ENCODE data around the gene TMEM258. TPM values are rescaled to one million over a fixed set of nuclear protein-coding genes. Genes with fewer than 3 reads are reported as not detected.
A peak's percentile ranks its signal among the peaks of the same experiment; 100 is the strongest.

The TMEM258 gene
- 100 to 1,000 TPM; 154 to 163 TPM for total RNA-seq

GRCh38 chr11:61792310-61793082 is at the start of gene TMEM258, which contains the start of gene FEN1:
TMEM258 (minus strand) TSS chr11:61792599; CDS start chr11:61792558, 41 bp downstream.
FEN1 (plus strand) TSS chr11:61792911; CDS start chr11:61795362, 2,451 bp downstream.
- DNase-seq: peak; percentile 92
- H3K36me3 Mint-ChIP-seq (ENCODE audit: low read depth): peaks cover 55% of the 10 kb centered on the region
- ChIA-PET POLR2A (interaction anchor here (0.6 to 4.1 kb wide), 19 partner anchors 9 to 331 kb away, joined by 3 to 39 read pairs (median 4); partner anchors contain the start of genes FADS2 and INCENP), CTCF (interaction anchor here (0.7 to 2.9 kb wide), 13 partner anchors 13 to 315 kb away, joined by 3 to 18 read pairs (median 8); partner anchors contain the start of gene FADS2)
- H3K27me3 Mint-ChIP-seq (ENCODE audit: low read depth): no peaks in the 10 kb centered on the region
- no peaks in the 10 kb centered on the region for H3K9me3 Mint-ChIP-seq (ENCODE audit: insufficient read depth)
- peaks cover 54% of the 10 kb centered on the region for H3K4me1 Mint-ChIP-seq (ENCODE audit: low read depth)
- peak within 1 kb of the TSS; percentile 86 for H3K4me3 Mint-ChIP-seq
- peak; percentile 93 for ATAC-seq
- peak within 1 kb of the TSS; percentile 100 for H3K27ac Mint-ChIP-seq

GRCh38 chr11:61841636-61842527 is 49.5 kb upstream of the TMEM258 start:
- no peak overlapping the region for H3K27ac Mint-ChIP-seq
- ATAC-seq (no peak), DNase-seq (no peak)
- peaks cover 84% of the 10 kb centered on the region for H3K36me3 Mint-ChIP-seq (ENCODE audit: low read depth)
- no peaks in the 10 kb centered on the region for H3K9me3 Mint-ChIP-seq (ENCODE audit: insufficient read depth)
- CTCF ChIA-PET: interaction anchor here (1.0 to 1.1 kb wide), 2 partner anchors 45 to 57 kb away, joined by 3 to 5 read pairs; no protein-coding TSS in a partner anchor
- H3K4me3 Mint-ChIP-seq: no peak overlapping the region
- no peaks in the 10 kb centered on the region for H3K27me3 Mint-ChIP-seq (ENCODE audit: low read depth)
- POLR2A ChIA-PET: interaction anchor here (1.0 kb wide), 1 partner anchor 14 kb away, joined by 4 read pairs; the partner anchor contains the start of gene FADS2
- peaks cover 18% of the 10 kb centered on the region for H3K4me1 Mint-ChIP-seq (ENCODE audit: low read depth)

- Mint-ChIP-seq H3K4me3 (no peak overlapping the region), H3K36me3 (ENCODE audit: low read depth) (peaks cover 80% of the 10 kb centered on the region), H3K9me3 (ENCODE audit: insufficient read depth) (no peaks in the 10 kb centered on the region), H3K4me1 (ENCODE audit: low read depth) (peaks cover 27% of the 10 kb centered on the region), H3K27ac (peak overlapping the region; percentile 63), H3K27me3 (ENCODE audit: low read depth) (no peaks in the 10 kb centered on the region)
- DNase-seq (no peak), ATAC-seq (no peak)
- CTCF ChIA-PET: interaction anchor here (1.3 to 1.9 kb wide), 2 partner anchors 24 to 43 kb away, joined by 4 to 6 read pairs; partner anchors contain the start of gene FADS1
- POLR2A ChIA-PET: interaction anchor here (1.3 to 1.5 kb wide), 2 partner anchors 12 to 13 kb away, joined by 4 to 6 read pairs; partner anchors contain the start of gene FADS2
Measured at GRCh38 chr11:61840371-61840770, 48.0 kb upstream of the TMEM258 start.

GRCh38 chr11:61839742-61840141 is 47.3 kb upstream of the TMEM258 start:
- ATAC-seq (no peak), DNase-seq (no peak)
- no peaks in the 10 kb centered on the region for H3K27me3 Mint-ChIP-seq (ENCODE audit: low read depth)
- H3K4me3 Mint-ChIP-seq: no peak overlapping the region
- POLR2A ChIA-PET: interaction anchor here (1.5 kb wide), 1 partner anchor 11 kb away, joined by 6 read pairs; the partner anchor contains the start of gene FADS2
- peaks cover 78% of the 10 kb centered on the region for H3K36me3 Mint-ChIP-seq (ENCODE audit: low read depth)
- CTCF ChIA-PET: interaction anchor here (1.3 to 1.9 kb wide), 2 partner anchors 23 to 42 kb away, joined by 4 to 6 read pairs; partner anchors contain the start of gene FADS1
- H3K9me3 Mint-ChIP-seq (ENCODE audit: insufficient read depth): no peaks in the 10 kb centered on the region
- peaks cover 29% of the 10 kb centered on the region for H3K4me1 Mint-ChIP-seq (ENCODE audit: low read depth)
- H3K27ac Mint-ChIP-seq: peak overlapping the region; percentile 48

GRCh38 chr11:61838921-61839320 is 46.5 kb upstream of the TMEM258 start:
- no peaks in the 10 kb centered on the region for H3K9me3 Mint-ChIP-seq (ENCODE audit: insufficient read depth)
- ChIA-PET POLR2A (no interaction called here), CTCF (no interaction called here)
- ATAC-seq: no peak
- no peak overlapping the region for H3K4me3 Mint-ChIP-seq
- H3K36me3 Mint-ChIP-seq (ENCODE audit: low read depth): peaks cover 81% of the 10 kb centered on the region
- peak overlapping the region; percentile 78 for H3K27ac Mint-ChIP-seq
- peaks cover 35% of the 10 kb centered on the region for H3K4me1 Mint-ChIP-seq (ENCODE audit: low read depth)
- H3K27me3 Mint-ChIP-seq (ENCODE audit: low read depth): no peaks in the 10 kb centered on the region
- no peak for DNase-seq

- CTCF ChIA-PET: no interaction called here
- Mint-ChIP-seq H3K9me3 (ENCODE audit: insufficient read depth) (no peaks in the 10 kb centered on the region), H3K27me3 (ENCODE audit: low read depth) (no peaks in the 10 kb centered on the region), H3K27ac (peak overlapping the region; percentile 78), H3K4me3 (no peak overlapping the region), H3K4me1 (ENCODE audit: low read depth) (peaks cover 40% of the 10 kb centered on the region), H3K36me3 (ENCODE audit: low read depth) (peaks cover 84% of the 10 kb centered on the region)
- no peak for DNase-seq
- no peak for ATAC-seq
- POLR2A ChIA-PET: no interaction called here
Measured at GRCh38 chr11:61838501-61838900, 46.1 kb upstream of the TMEM258 start.

- Mint-ChIP-seq H3K27me3 (ENCODE audit: low read depth) (no peaks in the 10 kb centered on the region), H3K27ac (no peak overlapping the region), H3K9me3 (ENCODE audit: insufficient read depth) (no peaks in the 10 kb centered on the region), H3K4me3 (no peak overlapping the region), H3K4me1 (ENCODE audit: low read depth) (peaks cover 50% of the 10 kb centered on the region), H3K36me3 (ENCODE audit: low read depth) (peaks cover 84% of the 10 kb centered on the region)
- CTCF ChIA-PET: interaction anchor here (0.6 to 1.2 kb wide), 3 partner anchors 9 to 472 kb away, joined by 3 to 4 read pairs (median 4); no protein-coding TSS in a partner anchor
- POLR2A ChIA-PET: no interaction called here
- no peak for ATAC-seq
- DNase-seq: no peak
Measured at GRCh38 chr11:61837411-61838005, 45.1 kb upstream of the TMEM258 start.

- H3K4me1 Mint-ChIP-seq (ENCODE audit: low read depth): peaks cover 60% of the 10 kb centered on the region
Measured at GRCh38 chr11:61836193-61836592, 43.8 kb upstream of the TMEM258 start.

GRCh38 chr11:61834278-61835048 is 42.1 kb upstream of the TMEM258 start:
- POLR2A ChIA-PET: interaction anchor here (0.6 to 1.8 kb wide), 8 partner anchors 14 to 274 kb away, joined by 3 to 33 read pairs (median 3); partner anchors contain the start of genes FADS1, FEN1, FTH1 and TMEM258
- Mint-ChIP-seq H3K4me3 (peak overlapping the region; percentile 77), H3K9me3 (ENCODE audit: insufficient read depth) (no peaks in the 10 kb centered on the region), H3K36me3 (ENCODE audit: low read depth) (peaks cover 83% of the 10 kb centered on the region), H3K27ac (peak overlapping the region; percentile 95), H3K4me1 (ENCODE audit: low read depth) (peaks cover 69% of the 10 kb centered on the region), H3K27me3 (ENCODE audit: low read depth) (no peaks in the 10 kb centered on the region)
- DNase-seq: peak; percentile 91
- ATAC-seq: peak; percentile 99
- CTCF ChIA-PET: interaction anchor here (0.6 to 3.3 kb wide), 8 partner anchors 11 to 274 kb away, joined by 3 to 34 read pairs (median 4); partner anchors contain the start of gene FADS1

More at GRCh38 chr11:61836193-61836592, 43.8 kb upstream of the TMEM258 start:
- no peak for ATAC-seq
- Mint-ChIP-seq H3K27ac (peak overlapping the region; percentile 95), H3K4me3 (no peak overlapping the region), H3K27me3 (ENCODE audit: low read depth) (no peaks in the 10 kb centered on the region), H3K9me3 (ENCODE audit: insufficient read depth) (no peaks in the 10 kb centered on the region), H3K36me3 (ENCODE audit: low read depth) (peaks cover 83% of the 10 kb centered on the region)
- CTCF ChIA-PET: interaction anchor here (1.9 to 3.3 kb wide), 2 partner anchors 39 to 246 kb away, joined by 4 to 34 read pairs; no protein-coding TSS in a partner anchor
- POLR2A ChIA-PET: interaction anchor here (1.2 kb wide), 1 partner anchor 21 kb away, joined by 3 read pairs; no protein-coding TSS in a partner anchor
- no peak for DNase-seq

GRCh38 chr11:61833926-61834277 is 41.5 kb upstream of the TMEM258 start:
- Mint-ChIP-seq H3K4me1 (ENCODE audit: low read depth) (peaks cover 69% of the 10 kb centered on the region), H3K36me3 (ENCODE audit: low read depth) (peaks cover 82% of the 10 kb centered on the region), H3K27me3 (ENCODE audit: low read depth) (no peaks in the 10 kb centered on the region), H3K4me3 (peak overlapping the region; percentile 77), H3K27ac (peak overlapping the region; percentile 95), H3K9me3 (ENCODE audit: insufficient read depth) (no peaks in the 10 kb centered on the region)
- ATAC-seq (no peak), DNase-seq (no peak)
- CTCF ChIA-PET: interaction anchor here (0.6 to 3.3 kb wide), 7 partner anchors 11 to 274 kb away, joined by 3 to 34 read pairs (median 3); partner anchors contain the start of gene FADS1
- POLR2A ChIA-PET: interaction anchor here (0.6 to 1.8 kb wide), 8 partner anchors 14 to 291 kb away, joined by 3 to 33 read pairs (median 3); partner anchors contain the start of genes FADS1, FEN1, FTH1 and TMEM258
